Stimulated activated naive B cell treated with anti-CD40 and anti-IgM and Interleukin-4, amounts not matched to agents 10 μg/mL and 1 μg/mL and 100 μg/mL, for 72 hours (primary cell): ENCODE results near the gene POLR1A.

Experiments
- ATAC-seq, 2 donors: fragments of 150-1000 bp; cut with Tn5 transposase; replicated peaks; 2 replicates each; pipeline ENCODE4 v1.10.0; 2021; ENCODE audit warnings: moderate library complexity in 1 of 2
- DNase-seq: peaks from one replicate; pipeline ENCODE4 v3.0.0; 2021
- H3K27ac Mint-ChIP-seq: one replicate; pipeline ENCODE4 v1.8.0; 2022; ENCODE audit warnings: mild to moderate bottlenecking, mixed read lengths
- H3K27me3 Mint-ChIP-seq, 2 donors: one replicate each; pipeline ENCODE4 v1.8.0; 2022; ENCODE audit warnings: mixed read lengths in 2 of 2
- H3K36me3 Mint-ChIP-seq, 2 donors: one replicate each; pipeline ENCODE4 v1.8.0; 2022; ENCODE audit warnings: mixed read lengths in 2 of 2, mild to moderate bottlenecking in 1 of 2
- H3K4me1 Mint-ChIP-seq, 2 donors: one replicate each; pipeline ENCODE4 v1.8.0; 2022; ENCODE audit warnings: mixed read lengths in 2 of 2, mild to moderate bottlenecking in 1 of 2
- H3K4me3 Mint-ChIP-seq, 2 donors: one replicate each; pipeline ENCODE4 v1.8.0; 2022; ENCODE audit warnings: mild to moderate bottlenecking in 2 of 2, mixed read lengths in 2 of 2, moderate library complexity in 1 of 2
- H3K9me3 Mint-ChIP-seq, 2 donors: one replicate each; pipeline ENCODE4 v1.8.0; 2022; ENCODE audit warnings: mixed read lengths in 2 of 2, mild to moderate bottlenecking in 1 of 2

Gene POLR1A

GRCh38 chr2:86044045-86044444 is 61.6 kb downstream of the POLR1A start:
- H3K27ac Mint-ChIP-seq = no peak overlapping the region
- no peak for DNase-seq
- peaks cover 18 to 23% of the 10 kb centered on the region in 2 donors for H3K4me1 Mint-ChIP-seq
- H3K27me3 Mint-ChIP-seq = no peaks in the 10 kb centered on the region
- no peak overlapping the region for H3K4me3 Mint-ChIP-seq
- no peaks in the 10 kb centered on the region for H3K9me3 Mint-ChIP-seq
- no peak for ATAC-seq
- peaks cover 54 to 75% of the 10 kb centered on the region in 2 donors for H3K36me3 Mint-ChIP-seq

GRCh38 chr2:86042256-86043168 is 63.2 kb downstream of the POLR1A start:
- ATAC-seq (no peak), DNase-seq (no peak)
- Mint-ChIP-seq H3K9me3 (no peaks in the 10 kb centered on the region), H3K36me3 (peaks cover 60 to 85% of the 10 kb centered on the region in 2 donors), H3K27me3 (no peaks in the 10 kb centered on the region), H3K27ac (peak overlapping the region; percentile 68), H3K4me3 (no peak overlapping the region), H3K4me1 (peaks cover 32 to 38% of the 10 kb centered on the region in 2 donors)

- ATAC-seq (no peak), DNase-seq (no peak)
- H3K36me3 Mint-ChIP-seq = peaks cover 52 to 82% of the 10 kb centered on the region in 2 donors
- H3K4me3 Mint-ChIP-seq = no peak overlapping the region
- peaks cover 54 to 62% of the 10 kb centered on the region in 2 donors for H3K4me1 Mint-ChIP-seq
- peak overlapping the region; percentile 47 for H3K27ac Mint-ChIP-seq
- H3K9me3 Mint-ChIP-seq = no peaks in the 10 kb centered on the region
- no peaks in the 10 kb centered on the region for H3K27me3 Mint-ChIP-seq
These were observed 65.6 kb downstream of the POLR1A start for GRCh38 chr2:86039963-86040655.

- H3K4me1 Mint-ChIP-seq = peaks cover 53 to 63% of the 10 kb centered on the region in 2 donors
- H3K27ac Mint-ChIP-seq = peak overlapping the region; percentile 98
- no peaks in the 10 kb centered on the region for H3K9me3 Mint-ChIP-seq
- H3K4me3 Mint-ChIP-seq = no peak overlapping the region
- ATAC-seq (no peak), DNase-seq (no peak)
- no peaks in the 10 kb centered on the region for H3K27me3 Mint-ChIP-seq
- peaks cover 44 to 80% of the 10 kb centered on the region in 2 donors for H3K36me3 Mint-ChIP-seq
These were observed 66.3 kb downstream of the POLR1A start for GRCh38 chr2:86039178-86039962.

GRCh38 chr2:86038291-86039081 is 67.2 kb downstream of the POLR1A start:
- ATAC-seq (peak; percentile 41 to 48), DNase-seq (peak; percentile 41)
- peaks cover 48 to 84% of the 10 kb centered on the region in 2 donors for H3K36me3 Mint-ChIP-seq
- H3K9me3 Mint-ChIP-seq = no peaks in the 10 kb centered on the region
- no peaks in the 10 kb centered on the region for H3K27me3 Mint-ChIP-seq
- peak overlapping the region; percentile 98 for H3K27ac Mint-ChIP-seq
- peaks cover 56 to 69% of the 10 kb centered on the region in 2 donors for H3K4me1 Mint-ChIP-seq
- H3K4me3 Mint-ChIP-seq = peak overlapping the region; percentile 55 to 69

GRCh38 chr2:86037795-86038192 is 67.9 kb downstream of the POLR1A start:
- Mint-ChIP-seq H3K27me3 (no peaks in the 10 kb centered on the region), H3K36me3 (peaks cover 47 to 82% of the 10 kb centered on the region in 2 donors), H3K27ac (peak overlapping the region; percentile 98), H3K9me3 (no peaks in the 10 kb centered on the region), H3K4me3 (peak overlapping the region; percentile 69 to 75), H3K4me1 (peaks cover 56 to 73% of the 10 kb centered on the region in 2 donors)
- DNase-seq (no peak), ATAC-seq (no peak)

- Mint-ChIP-seq H3K4me3 (peak overlapping the region; percentile 63 to 75), H3K9me3 (no peaks in the 10 kb centered on the region)
These were observed 68.4 kb downstream of the POLR1A start for GRCh38 chr2:86037141-86037794.

GRCh38 chr2:86036669-86037138 is 69.0 kb downstream of the POLR1A start:
- Mint-ChIP-seq H3K4me3 (peak overlapping the region; percentile 63 to 75), H3K9me3 (no peaks in the 10 kb centered on the region), H3K27ac (peak overlapping the region; percentile 96), H3K36me3 (peaks cover 51 to 84% of the 10 kb centered on the region in 2 donors), H3K4me1 (peaks cover 56 to 68% of the 10 kb centered on the region in 2 donors), H3K27me3 (no peaks in the 10 kb centered on the region)
- no peak for ATAC-seq
- DNase-seq = no peak

More at GRCh38 chr2:86037141-86037794, 68.4 kb downstream of the POLR1A start:
- peak; percentile 11 for DNase-seq
- H3K27ac Mint-ChIP-seq = peak overlapping the region; percentile 96
- no peaks in the 10 kb centered on the region for H3K27me3 Mint-ChIP-seq
- H3K4me1 Mint-ChIP-seq = peaks cover 56 to 68% of the 10 kb centered on the region in 2 donors
- peaks cover 45 to 82% of the 10 kb centered on the region in 2 donors for H3K36me3 Mint-ChIP-seq
- peak; percentile 12 to 16 for ATAC-seq

- Mint-ChIP-seq H3K36me3 (peaks cover 49 to 83% of the 10 kb centered on the region in 2 donors), H3K4me3 (peak overlapping the region; percentile 63 to 75), H3K27ac (peak overlapping the region; percentile 96), H3K27me3 (no peaks in the 10 kb centered on the region), H3K9me3 (no peaks in the 10 kb centered on the region), H3K4me1 (peaks cover 54 to 65% of the 10 kb centered on the region in 2 donors)
- DNase-seq (peak; percentile 72), ATAC-seq (peak; percentile 82 to 83)
These were observed 69.6 kb downstream of the POLR1A start for GRCh38 chr2:86035883-86036668.

GRCh38 chr2:86035376-86035882 is 70.3 kb downstream of the POLR1A start:
- peaks cover 48 to 82% of the 10 kb centered on the region in 2 donors for H3K36me3 Mint-ChIP-seq
- ATAC-seq (no peak), DNase-seq (no peak)
- H3K27me3 Mint-ChIP-seq = no peaks in the 10 kb centered on the region
- peak overlapping the region; percentile 63 to 75 for H3K4me3 Mint-ChIP-seq
- H3K4me1 Mint-ChIP-seq = peaks cover 49 to 58% of the 10 kb centered on the region in 2 donors
- no peaks in the 10 kb centered on the region for H3K9me3 Mint-ChIP-seq
- H3K27ac Mint-ChIP-seq = peak overlapping the region; percentile 96

- H3K4me3 Mint-ChIP-seq = no peak overlapping the region
These were observed 71.7 kb downstream of the POLR1A start for GRCh38 chr2:86033751-86034692.

More at GRCh38 chr2:86033751-86034692, 71.7 kb downstream of the POLR1A start:
- peaks cover 54 to 82% of the 10 kb centered on the region in 2 donors for H3K36me3 Mint-ChIP-seq
- H3K27ac Mint-ChIP-seq = peak overlapping the region; percentile 96
- H3K27me3 Mint-ChIP-seq = no peaks in the 10 kb centered on the region
- H3K4me1 Mint-ChIP-seq = peaks cover 39 to 51% of the 10 kb centered on the region in 2 donors
- ATAC-seq (no peak), DNase-seq (no peak)
- no peaks in the 10 kb centered on the region for H3K9me3 Mint-ChIP-seq
